Gastrocnemius medialis (tissue), 4 donors: ENCODE data around the gene BPIFB2.

Source experiments
- CTCF ChIP-seq, 5 experiments: fragments of 450-650 bp in 3 of 5; fragments of 200-600 bp in 2 of 5; sonication (generic) in 2 of 5; IDR thresholded peaks in 4 of 5; conservative IDR thresholded peaks in 1 of 5; 1 replicate in 4 of 5; 2 replicates in 1 of 5; pipeline ENCODE4 v1.5.1; 2016 to 2019; ENCODE audit warnings: antibody characterized with exemption in 5 of 5, mild to moderate bottlenecking in 3 of 5, moderate library complexity in 3 of 5
- POLR2A ChIP-seq, 2 donors: fragments of 450-650 bp; IDR thresholded peaks; one replicate each; pipeline ENCODE4 v1.6.1; 2017; ENCODE audit warnings: antibody characterized with exemption in 2 of 2, mild to moderate bottlenecking in 2 of 2, moderate library complexity in 2 of 2

- TF ChIP-seq CTCF (IDR thresholded peaks at IDR 0.05 in 4 of 5, conservative IDR thresholded peaks at IDR 0.05 in 1 of 5) (no peak), POLR2A (IDR thresholded peaks at IDR 0.05) (no peak)
Observed at GRCh38 chr20:32985596-32985995, 21.9 kb upstream of the BPIFB2 start.
